GM12878 (cell line): Measurements from ENCODE around the gene RALGAPA2. TPM values are rescaled to one million over a fixed set of nuclear protein-coding genes. Genes with fewer than 3 reads are reported as not detected.

Source experiments
- ATAC-seq: fragments of 200-7000 bp; cut with Tn5 transposase; 3 replicates; pipeline ENCODE4 v1.9.1; 2020; ENCODE audit warnings: mild to moderate bottlenecking, moderate library complexity
- BruUV-seq: library from RNA; stranded (reverse); fragments of 400-500 nt; replicated peaks from 2 replicates; lab custom pipeline; 2021; lab: Mats Ljungman, UMichigan
- CTCF ChIA-PET: fragments of 300-600 bp; sonication (Branson Sonifier 250); formaldehyde crosslinking; extraction: SDS; loops from one replicate; lab custom pipeline; 2021; ENCODE audit warnings: inconsistent platforms; lab: Yijun Ruan, JAX
- POLR2A ChIA-PET: fragments of 350-600 bp; formaldehyde crosslinking; extraction: SDS; loops from one replicate; lab custom pipeline; 2021; ENCODE audit warnings: inconsistent platforms; lab: Charles Lee
- RAD21 ChIA-PET: fragments of 300-600 bp; sonication (Branson Sonifier 250); formaldehyde crosslinking; loops from one replicate; lab custom pipeline; 2023; ENCODE audit warnings: antibody characterized with exemption; ENCODE audit not compliant: unreplicated experiment; lab: Charles Lee
- SMC1A ChIA-PET: fragments of 300-600 bp; sonication (Branson Sonifier 250); formaldehyde crosslinking; loops from one replicate; lab custom pipeline; 2023; ENCODE audit not compliant: unreplicated experiment, uncharacterized antibody; lab: Charles Lee
- DNase-seq: peaks from one replicate; pipeline ENCODE4 v3.0.0-alpha.2; 2011; ENCODE audit warnings: low read depth, low spot score
- FAIRE-seq: peaks from 3 replicates; lab custom pipeline; 2011; peaks lifted over from hg19 to GRCh38; lab: Jason Lieb, UNC
- H2AFZ ChIP-seq: 2 replicates; pipeline ENCODE4 v1.6.0; 2011; ENCODE audit warnings: low read depth, low read length, control low read depth; ENCODE audit not compliant: control insufficient read depth
- H3K27ac ChIP-seq: 2 replicates; pipeline ENCODE4 v1.5.1; 2011; ENCODE audit warnings: control low read depth; ENCODE audit not compliant: control insufficient read depth, insufficient read depth
- H3K27me3 ChIP-seq, 2 experiments: replicated peaks in 1 of 2; 2 replicates each; pipeline versions ENCODE4 v1.6.0 to v1.6.1; 2011; ENCODE audit warnings: low read length in 1 of 2; ENCODE audit not compliant: control insufficient read depth in 2 of 2, insufficient read depth in 2 of 2
- H3K36me3 ChIP-seq, 2 experiments: 2 replicates each; pipeline ENCODE4 v1.5.1; 2011; ENCODE audit warnings: low read length in 1 of 2; ENCODE audit not compliant: control insufficient read depth in 2 of 2, insufficient read depth in 2 of 2
- H3K4me1 ChIP-seq: 2 replicates; pipeline ENCODE4 v1.6.1; 2011; ENCODE audit warnings: mild to moderate bottlenecking, low read length, moderate library complexity, mixed read lengths; ENCODE audit not compliant: control insufficient read depth, insufficient read depth
- H3K4me2 ChIP-seq: 2 replicates; pipeline ENCODE4 v1.6.0; 2011; ENCODE audit warnings: control low read depth; ENCODE audit not compliant: control insufficient read depth, insufficient read depth
- H3K4me3 ChIP-seq: fragments of 200-600 bp; sonication (generic); 2 replicates; pipeline ENCODE4 v1.5.1; 2016
- H3K79me2 ChIP-seq: 2 replicates; pipeline ENCODE4 v1.6.0; 2011; ENCODE audit warnings: low read length; ENCODE audit not compliant: control insufficient read depth, insufficient read depth
- H3K9ac ChIP-seq: 2 replicates; pipeline ENCODE4 v1.8.0; 2011; ENCODE audit warnings: low read length, control low read depth, mixed read lengths; ENCODE audit not compliant: control insufficient read depth, insufficient read depth
- H3K9me3 ChIP-seq: replicated peaks from 3 replicates; pipeline ENCODE4 v1.5.1; 2011; ENCODE audit warnings: mild to moderate bottlenecking, low read length; ENCODE audit not compliant: control insufficient read depth, insufficient read depth
- H4K20me1 ChIP-seq: 2 replicates; pipeline ENCODE4 v1.6.0; 2011; ENCODE audit not compliant: control insufficient read depth, insufficient read depth
- BCL11A ChIP-seq: IDR thresholded peaks from 2 replicates; pipeline ENCODE4 v1.6.1; 2011; ENCODE audit warnings: low read depth, low read length
- RCOR1 ChIP-seq: conservative IDR thresholded peaks from 2 replicates; pipeline ENCODE4 v1.6.1; 2012; ENCODE audit warnings: low read depth, low read length, improper control_type of control experiment
- SIN3A ChIP-seq: IDR thresholded peaks from 2 replicates; pipeline ENCODE4 v1.6.1; 2012; ENCODE audit warnings: low read depth, low read length, improper control_type of control experiment
- STAT3 ChIP-seq: IDR thresholded peaks from 2 replicates; pipeline ENCODE4 v1.6.1; 2011; ENCODE audit warnings: low read depth, low read length, improper control_type of control experiment
- SUZ12 ChIP-seq: fragments of 200-600 bp; sonication (generic); IDR thresholded peaks from one replicate; pipeline ENCODE4 v1.6.1; 2018; ENCODE audit warnings: antibody characterized with exemption, mild to moderate bottlenecking; ENCODE audit not compliant: unreplicated experiment
- WRNIP1 ChIP-seq: IDR thresholded peaks from 2 replicates; pipeline ENCODE4 v1.6.1; 2011; ENCODE audit warnings: low read depth, low read length, improper control_type of control experiment, borderline replicate concordance
- ZNF384 ChIP-seq: IDR thresholded peaks from 2 replicates; pipeline ENCODE4 v1.6.1; 2012; ENCODE audit warnings: low read depth, mild to moderate bottlenecking, low read length, improper control_type of control experiment, borderline replicate concordance
- WGBS: methylation state at CpG from one replicate; pipeline ENCODE4 v1.1.6; 2016; ENCODE audit warnings: low lambda C conversion rate; ENCODE audit not compliant: insufficient replicate concordance, insufficient coverage; ENCODE audit errors: missing lambda C conversion rate; 5-methylcytosine and 5-hydroxymethylcytosine counted together
- in situ Hi-C: fragments of 300-500 bp; cut with MboI; formaldehyde crosslinking; loops from 9 replicates; pipeline ENCODE4 v1.14.3; 2018; ENCODE audit warnings: mixed read lengths
- intact Hi-C: fragments of 100-400 bp; cut with micrococcal nuclease; formaldehyde crosslinking; loops from one replicate; pipeline ENCODE4 v1.14.2; 2022; ENCODE audit not compliant: unreplicated experiment
- polyA plus RNA-seq, 11 experiments: library from polyadenylated mRNA; depleted of rRNA in 4 of 11; unstranded in 6 of 11; stranded (reverse) in 5 of 11; fragments of >200 nt; fragmentation: Nextera tagmentation in 4 of 11; fragmentation: Illumina TruSeq in 1 of 11; extraction: Ambion mirVana in 4 of 11; extraction: Trizol in 1 of 11; gene quantifications; 1 replicate in 1 of 11; 2 replicates in 10 of 11; pipeline versions ENCODE4 v1.2.1 to v1.2.3, GENCODE V29; 2011 to 2016; ENCODE audit warnings: inconsistent platforms in 2 of 11, missing spikeins in 2 of 11, low read depth in 1 of 11
- total RNA-seq, 4 experiments: library from RNA; depleted of rRNA in 3 of 4; stranded (reverse); fragments of >200 nt in 3 of 4; fragmentation: Illumina TruSeq in 1 of 4; extraction: Trizol in 1 of 4; gene quantifications; 2 replicates each; pipeline versions ENCODE4 v1.2.1 to v1.2.3, GENCODE V29; 2013 to 2021
- TF ChIP-seq, protein P1 (sequence below): IDR thresholded peaks from 2 replicates; pipeline ENCODE4 v1.6.1; 2012; ENCODE audit warnings: mild to moderate bottlenecking, low read depth, low read length
- TF ChIP-seq, protein P2 (sequence below): IDR thresholded peaks from 2 replicates; pipeline ENCODE4 v1.6.1; 2011; ENCODE audit warnings: borderline replicate concordance, low read depth, mild to moderate bottlenecking, moderate library complexity, mixed read lengths, low read length; ENCODE audit not compliant: insufficient read depth; ENCODE audit errors: extremely low read length

RALGAPA2 gene
- total and polyA plus RNA-seq, 10 of the 15 experiments (the other 5 are each of a cell fraction or from before 2014, with no cell fraction given), result 2.9 to 29.4 (median 19.6) TPM

- no peaks in the 10 kb centered on the region for H3K27me3 ChIP-seq
- ChIA-PET RAD21 (interaction anchor here (0.6 kb wide), 1 partner anchor 8 kb away, joined by 3 read pairs; no protein-coding TSS in a partner anchor), SMC1A (no interaction called here), POLR2A (no interaction called here), CTCF (no interaction called here)
- H3K9me3 ChIP-seq, result no peaks in the 10 kb centered on the region
- no peak for DNase-seq
- H3K36me3 ChIP-seq, result no peaks in the 10 kb centered on the region
- no peak overlapping the region for H3K27ac ChIP-seq
- H4K20me1 ChIP-seq, result no peaks in the 10 kb centered on the region
- TF ChIP-seq WRNIP1 (no peak), RCOR1 (no peak), ZNF384 (no peak), STAT3 (no peak), BCL11A (no peak), SIN3A (no peak), SUZ12 (no peak)
- TF ChIP-seq, protein P1, sequence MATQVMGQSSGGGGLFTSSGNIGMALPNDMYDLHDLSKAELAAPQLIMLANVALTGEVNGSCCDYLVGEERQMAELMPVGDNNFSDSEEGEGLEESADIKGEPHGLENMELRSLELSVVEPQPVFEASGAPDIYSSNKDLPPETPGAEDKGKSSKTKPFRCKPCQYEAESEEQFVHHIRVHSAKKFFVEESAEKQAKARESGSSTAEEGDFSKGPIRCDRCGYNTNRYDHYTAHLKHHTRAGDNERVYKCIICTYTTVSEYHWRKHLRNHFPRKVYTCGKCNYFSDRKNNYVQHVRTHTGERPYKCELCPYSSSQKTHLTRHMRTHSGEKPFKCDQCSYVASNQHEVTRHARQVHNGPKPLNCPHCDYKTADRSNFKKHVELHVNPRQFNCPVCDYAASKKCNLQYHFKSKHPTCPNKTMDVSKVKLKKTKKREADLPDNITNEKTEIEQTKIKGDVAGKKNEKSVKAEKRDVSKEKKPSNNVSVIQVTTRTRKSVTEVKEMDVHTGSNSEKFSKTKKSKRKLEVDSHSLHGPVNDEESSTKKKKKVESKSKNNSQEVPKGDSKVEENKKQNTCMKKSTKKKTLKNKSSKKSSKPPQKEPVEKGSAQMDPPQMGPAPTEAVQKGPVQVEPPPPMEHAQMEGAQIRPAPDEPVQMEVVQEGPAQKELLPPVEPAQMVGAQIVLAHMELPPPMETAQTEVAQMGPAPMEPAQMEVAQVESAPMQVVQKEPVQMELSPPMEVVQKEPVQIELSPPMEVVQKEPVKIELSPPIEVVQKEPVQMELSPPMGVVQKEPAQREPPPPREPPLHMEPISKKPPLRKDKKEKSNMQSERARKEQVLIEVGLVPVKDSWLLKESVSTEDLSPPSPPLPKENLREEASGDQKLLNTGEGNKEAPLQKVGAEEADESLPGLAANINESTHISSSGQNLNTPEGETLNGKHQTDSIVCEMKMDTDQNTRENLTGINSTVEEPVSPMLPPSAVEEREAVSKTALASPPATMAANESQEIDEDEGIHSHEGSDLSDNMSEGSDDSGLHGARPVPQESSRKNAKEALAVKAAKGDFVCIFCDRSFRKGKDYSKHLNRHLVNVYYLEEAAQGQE, result no peak
- TF ChIP-seq, protein P2, sequence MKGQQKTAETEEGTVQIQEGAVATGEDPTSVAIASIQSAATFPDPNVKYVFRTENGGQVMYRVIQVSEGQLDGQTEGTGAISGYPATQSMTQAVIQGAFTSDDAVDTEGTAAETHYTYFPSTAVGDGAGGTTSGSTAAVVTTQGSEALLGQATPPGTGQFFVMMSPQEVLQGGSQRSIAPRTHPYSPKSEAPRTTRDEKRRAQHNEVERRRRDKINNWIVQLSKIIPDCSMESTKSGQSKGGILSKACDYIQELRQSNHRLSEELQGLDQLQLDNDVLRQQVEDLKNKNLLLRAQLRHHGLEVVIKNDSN, result no peak
- in situ Hi-C loops, result no loop called here
- no peak overlapping the region for H3K4me3 ChIP-seq
- H3K4me2 ChIP-seq, result no peak overlapping the region
- no peak overlapping the region for H3K9ac ChIP-seq
- no peak for ATAC-seq
- no peak for FAIRE-seq
- H3K79me2 ChIP-seq, result no peaks in the 10 kb centered on the region
- BruUV-seq, result no TSS peak
- no peak overlapping the region for H2AFZ ChIP-seq
- 39% methylated on average over 9 of the region's 9 CpGs for WGBS
- H3K4me1 ChIP-seq, result no peaks in the 10 kb centered on the region
- intact Hi-C loops, result no loop called here
Observed at GRCh38 chr20:20386192-20386591, 326.3 kb downstream of the RALGAPA2 start.
